HG02870 (cell line): ENCODE measurements around the gene CNOT3.
"Not testable (repeated sequence)": the region's sequence is repeated elsewhere in the genome, so short reads cannot be mapped to it uniquely, and the experiment has no call there.

Experiments used
- ATAC-seq: cut with Tn5 transposase; IDR thresholded peaks from one replicate; pipeline ENCODE4 v1.9.1; 2021; ENCODE audit warnings: mild to moderate bottlenecking, moderate library complexity; ENCODE audit not compliant: unreplicated experiment

The CNOT3 gene

DNA sequence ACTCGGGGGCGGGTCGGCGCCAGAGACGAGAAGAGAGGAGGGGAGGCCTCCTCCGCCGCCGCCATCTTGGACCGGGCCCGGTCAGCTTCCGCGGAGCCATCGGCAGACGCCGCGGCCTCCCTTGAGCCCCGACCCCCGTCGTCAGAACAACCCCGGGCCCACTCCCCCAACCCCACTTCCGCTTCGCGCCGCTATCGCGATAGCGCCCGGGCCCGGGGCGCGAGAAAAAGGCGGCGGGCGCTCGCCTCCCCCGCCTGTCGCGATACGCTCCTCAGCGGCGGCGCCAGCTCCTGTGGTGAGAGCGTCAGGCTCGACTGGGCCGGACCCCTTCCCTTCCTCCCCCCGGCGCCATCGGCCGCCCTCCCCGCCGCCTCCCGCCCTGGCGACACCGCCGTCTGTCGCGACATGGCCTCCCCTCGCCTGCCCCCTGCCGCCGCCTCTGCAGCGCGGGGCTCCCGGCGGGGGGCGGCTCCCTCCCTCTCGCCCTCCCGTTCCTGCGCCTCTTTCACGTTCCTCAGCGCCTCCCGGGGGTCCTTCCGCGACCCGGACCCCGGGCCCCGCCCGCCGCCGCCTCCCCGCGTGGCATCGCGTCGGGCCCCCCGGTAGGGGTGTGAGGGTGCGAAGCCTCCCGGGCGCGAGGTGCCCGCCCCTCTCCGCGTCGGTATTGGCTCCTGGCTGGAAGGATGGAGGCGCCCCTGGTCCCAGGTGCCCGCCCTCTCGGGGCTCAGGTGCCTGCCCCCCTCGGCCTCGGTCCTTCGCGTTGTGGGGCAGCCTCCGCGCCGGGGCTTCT, at the start of gene CNOT3:
CNOT3 (plus strand) TSS at position 64 of the 790 bp plus-strand sequence. CDS start 5,217 bp downstream, outside the sequence.
- no peak for ATAC-seq

GRCh38 chr19:54094426-54095000, 43.0 kb upstream of the CNOT3 start:
- no peak for ATAC-seq

- ATAC-seq, result no peak
These were observed 42.3 kb upstream of the CNOT3 start for GRCh38 chr19:54095136-54095858.

DNA sequence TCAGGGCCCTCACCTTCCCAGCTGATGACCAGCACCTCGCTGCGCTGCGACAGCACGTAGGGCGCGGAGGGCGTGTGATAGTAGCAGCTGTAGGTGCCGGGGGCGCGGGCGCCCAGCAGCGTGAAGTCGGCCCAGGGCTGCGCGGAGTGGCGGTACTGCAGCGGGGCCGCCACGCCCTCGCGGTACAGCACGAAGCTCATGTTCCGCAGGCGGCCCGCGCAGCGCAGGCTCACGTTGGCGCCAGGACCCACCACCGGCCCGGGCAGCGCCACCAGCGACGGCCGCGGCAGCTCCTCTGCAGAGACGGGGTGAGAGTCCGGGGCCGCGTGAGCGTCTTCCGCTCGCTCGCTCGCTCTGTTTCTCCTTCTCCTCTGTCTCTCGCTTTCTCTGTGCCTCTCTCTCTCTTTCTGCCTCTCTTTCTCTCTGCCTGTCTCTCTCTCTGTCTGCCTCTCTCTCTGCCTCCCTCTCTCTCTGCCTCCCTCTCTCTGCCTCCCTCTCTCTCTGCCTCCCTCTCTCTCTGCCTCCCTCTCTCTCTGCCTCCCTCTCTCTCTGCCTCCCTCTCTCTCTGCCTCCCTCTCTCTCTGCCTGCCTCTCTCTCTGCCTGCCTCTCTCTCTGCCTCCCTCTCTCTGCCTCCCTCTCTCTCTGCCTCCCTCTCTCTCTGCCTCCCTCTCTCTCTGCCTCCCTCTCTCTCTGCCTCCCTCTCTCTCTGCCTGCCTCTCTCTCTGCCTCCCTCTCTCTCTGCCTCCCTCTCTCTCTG, 41.5 kb upstream of the CNOT3 start:
- ATAC-seq, result not testable (repeated sequence)

GRCh38 chr19:54096617-54097106, 40.9 kb upstream of the CNOT3 start:
- ATAC-seq, result no peak

DNA sequence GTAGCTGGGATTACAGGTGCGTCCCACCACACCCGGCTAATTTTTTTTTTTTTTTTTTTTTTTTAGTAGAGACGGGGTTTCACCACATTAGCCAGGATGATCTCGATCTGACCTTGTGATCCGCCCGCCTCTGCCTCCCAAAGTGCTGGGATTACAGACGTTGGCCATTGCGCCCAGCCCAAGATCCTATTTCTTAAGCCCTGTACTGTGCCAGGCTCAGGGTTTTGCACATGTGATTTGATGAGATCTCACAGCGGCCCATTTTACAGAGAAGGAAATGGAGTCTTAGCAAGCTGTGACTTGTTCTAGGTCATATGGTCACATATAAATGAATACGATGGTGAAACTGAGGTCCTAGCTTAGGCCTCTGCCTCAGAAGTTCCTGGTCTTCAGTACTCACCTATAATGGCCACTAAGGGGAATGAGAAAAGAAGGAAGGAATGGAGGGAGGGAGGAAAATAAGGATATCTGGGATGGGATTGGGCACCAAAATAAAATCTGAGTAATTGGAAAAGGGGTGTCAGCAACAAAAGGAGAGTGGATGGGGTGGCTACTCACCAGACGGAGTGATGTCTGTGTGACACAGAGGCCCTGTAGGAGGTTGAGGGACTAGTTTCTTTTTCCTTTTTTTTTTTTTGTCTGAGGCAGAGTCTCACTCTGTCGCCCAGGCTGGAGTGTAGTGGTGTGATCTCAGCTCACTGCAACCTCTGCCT, 38.2 kb upstream of the CNOT3 start:
- ATAC-seq, result no peak

DNA sequence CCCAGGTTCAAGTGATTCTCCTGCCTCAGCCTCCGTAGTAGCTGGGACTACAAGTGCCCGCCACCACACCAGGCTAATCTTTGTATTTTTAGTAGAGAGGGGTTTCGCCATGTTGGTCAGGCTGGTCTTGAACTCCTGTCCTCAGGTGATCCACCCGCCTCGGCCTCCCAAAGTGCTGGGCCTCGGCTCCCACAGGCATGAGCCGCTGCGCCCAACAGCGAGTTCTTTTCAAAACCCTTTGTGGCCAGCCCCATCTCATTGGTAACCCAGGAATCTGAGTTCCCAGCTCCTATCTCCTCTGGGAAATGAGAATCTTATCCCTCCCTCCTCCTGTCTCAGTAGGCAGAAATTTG, 37.7 kb upstream of the CNOT3 start:
- not testable (repeated sequence) for ATAC-seq

DNA sequence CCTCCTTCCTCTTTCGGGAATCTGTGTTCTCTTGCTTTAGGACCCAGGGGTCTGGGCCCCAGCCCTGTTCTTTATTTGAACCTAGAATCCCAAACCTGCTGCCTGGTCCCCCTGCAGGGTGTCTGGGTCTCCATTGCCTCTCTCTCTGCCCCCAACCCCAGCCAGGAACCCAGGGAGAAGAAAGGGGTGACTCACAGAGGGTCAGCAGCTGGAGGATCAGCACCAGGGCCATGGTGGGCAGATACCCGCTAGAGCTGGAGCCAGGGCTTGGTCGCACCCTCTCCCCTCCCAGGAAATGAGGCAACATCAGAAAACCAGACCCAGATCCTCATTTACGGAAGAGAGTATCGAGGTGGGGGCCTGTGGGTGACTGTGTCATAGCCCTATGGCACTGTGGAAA, 37.0 kb upstream of the CNOT3 start, which contains the start of gene OSCAR:
OSCAR (minus strand) TSS at position 243 of the 400 bp plus-strand sequence; CDS start at position 232, 11 bp downstream.
- no peak for ATAC-seq

DNA sequence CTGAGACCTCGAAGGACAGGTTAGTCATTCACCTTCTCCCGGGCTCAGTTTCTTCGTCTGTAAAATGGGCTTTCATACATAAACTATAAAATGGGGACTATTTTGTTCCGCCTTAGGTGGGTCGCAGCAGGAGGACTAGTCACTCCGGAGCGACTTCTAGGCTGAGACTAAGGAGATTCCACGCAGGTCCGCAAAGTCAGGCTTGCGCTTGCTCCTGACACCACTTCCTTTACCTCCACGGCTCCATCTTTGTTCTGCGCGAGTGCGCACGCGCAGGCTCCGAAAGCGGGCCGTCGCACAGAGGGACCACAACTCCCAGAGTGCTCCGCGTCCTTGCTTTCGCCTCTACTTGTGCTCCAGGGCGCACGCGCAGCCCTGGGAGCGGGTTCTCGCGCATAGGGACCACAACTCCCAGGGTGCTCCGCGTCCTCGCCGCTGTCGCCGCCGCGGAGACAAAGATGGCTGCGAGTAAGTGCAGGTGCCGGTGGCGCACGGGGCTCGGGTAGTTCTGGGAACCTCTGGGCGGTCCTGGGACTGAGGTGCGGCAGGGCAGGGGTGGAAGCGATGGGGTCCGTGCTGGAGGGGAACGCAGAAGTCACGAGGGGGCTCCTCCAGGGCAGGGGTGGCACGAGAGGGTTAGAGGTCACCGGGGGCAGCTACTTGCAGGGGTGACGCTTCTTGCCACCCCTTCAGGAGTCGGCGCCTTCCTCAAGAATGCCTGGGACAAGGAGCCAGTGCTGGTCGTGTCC, 35.0 kb upstream of the CNOT3 start, which contains the start of gene NDUFA3:
NDUFA3 (plus strand) TSS at position 435 of the 749 bp plus-strand sequence; CDS start at position 459, 24 bp downstream.
- peak; percentile 95 for ATAC-seq

DNA sequence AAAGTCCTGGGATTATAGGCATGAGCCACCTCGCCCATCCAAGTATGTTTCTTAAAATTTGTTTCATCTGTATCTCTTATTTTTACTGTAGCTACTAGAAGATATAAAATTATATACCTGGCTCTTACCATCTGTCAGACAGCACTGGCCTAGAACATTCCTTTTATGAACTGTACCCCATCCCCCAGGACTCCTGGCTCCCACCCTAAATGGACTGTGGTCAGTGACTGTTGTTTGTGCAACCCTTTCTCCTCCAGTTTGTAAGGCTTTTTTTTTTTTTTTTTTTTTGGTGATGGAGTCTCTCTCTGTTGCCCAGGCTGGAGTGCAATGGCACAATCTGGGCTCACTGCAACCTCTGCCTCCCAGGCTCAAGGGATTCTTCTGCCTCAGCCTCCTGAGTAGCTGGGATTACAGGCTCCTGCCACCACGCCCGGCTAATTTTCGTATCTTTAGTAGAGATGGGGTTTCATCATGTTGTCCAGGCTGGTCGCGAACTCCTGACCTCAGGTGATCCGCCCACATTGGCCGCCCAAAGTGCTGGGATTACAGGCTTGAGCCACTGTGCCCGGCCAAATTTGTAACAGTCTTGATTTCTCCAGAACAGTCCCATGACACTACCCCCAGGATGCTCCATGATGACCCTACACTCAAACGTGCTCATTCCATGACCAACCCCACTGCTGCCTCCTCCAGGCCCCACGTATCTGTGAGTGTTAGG, 32.4 kb upstream of the CNOT3 start:
- no peak for ATAC-seq

DNA sequence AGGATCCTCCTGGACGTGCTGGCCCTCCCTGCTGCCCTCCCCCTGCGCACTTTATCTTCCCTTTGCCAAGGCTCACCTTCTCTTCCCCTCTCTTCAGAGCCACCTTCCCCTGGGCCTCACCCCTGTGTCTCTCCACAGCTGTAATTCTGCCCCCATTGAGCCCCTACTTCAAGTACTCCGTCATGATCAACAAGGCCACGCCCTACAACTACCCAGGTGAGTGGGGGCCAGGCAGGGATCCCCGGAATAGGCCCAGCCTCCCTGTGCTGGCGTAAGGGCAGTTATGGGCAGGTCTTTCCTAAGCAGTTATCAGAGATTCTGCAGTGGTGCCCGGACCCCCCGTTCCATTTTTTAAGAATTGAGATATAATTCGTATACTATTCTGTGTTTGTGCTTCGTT, 31.8 kb upstream of the CNOT3 start:
- no peak for ATAC-seq

GRCh38 chr19:54106716-54107115, 30.8 kb upstream of the CNOT3 start:
- no peak for ATAC-seq

- no peak for ATAC-seq
These were observed 29.6 kb upstream of the CNOT3 start for GRCh38 chr19:54107876-54108490.

DNA sequence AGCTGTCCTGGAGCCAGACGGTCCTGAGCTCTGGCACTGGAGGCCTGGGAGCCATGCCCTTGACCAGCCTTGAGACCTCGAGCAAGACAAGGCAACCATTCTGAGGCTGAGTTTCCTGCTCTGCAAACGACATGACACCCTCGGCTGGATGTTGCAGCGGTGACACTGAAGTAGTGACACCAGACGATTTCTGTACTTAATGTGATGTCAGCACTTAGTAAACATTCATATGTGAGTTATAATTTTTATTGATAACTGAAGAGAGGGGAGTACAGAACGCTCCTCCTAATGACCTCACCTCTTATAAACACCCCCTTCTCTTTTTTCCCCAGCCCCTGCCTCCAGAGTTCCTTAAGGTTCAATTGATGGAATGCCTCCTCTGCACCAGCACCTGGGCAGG, 29.1 kb upstream of the CNOT3 start:
- no peak for ATAC-seq

DNA sequence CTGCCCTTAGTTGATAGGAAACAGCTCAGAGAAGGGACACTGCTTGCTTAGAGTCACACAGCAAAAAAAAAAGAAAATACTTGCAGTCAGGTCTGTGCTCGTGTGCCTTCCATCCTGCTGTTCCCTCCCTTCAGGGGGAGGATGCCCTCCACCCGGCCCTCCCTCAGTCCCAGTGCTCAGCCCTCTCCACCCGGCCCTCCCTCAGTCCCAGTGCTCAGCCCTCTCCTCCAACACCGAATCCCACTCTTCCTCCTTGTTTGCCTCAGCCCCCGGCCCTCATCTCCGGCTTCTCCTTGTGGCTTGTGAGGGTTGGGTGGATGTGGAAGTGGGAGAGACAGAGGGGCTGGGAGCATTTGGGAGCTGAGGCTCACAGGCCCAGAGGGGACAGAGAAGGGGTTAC, 27.9 kb upstream of the CNOT3 start:
- no peak for ATAC-seq

- ATAC-seq, result no peak
These were observed 23.0 kb upstream of the CNOT3 start for GRCh38 chr19:54114340-54115108.
